Liver (tissue), 9 donors: ENCODE measurements around the gene LRRTM4. TPM values are rescaled to one million over a fixed set of nuclear protein-coding genes. Genes with fewer than 3 reads are reported as not detected.

Experiments used
- DNase-seq: peaks from one replicate; pipeline ENCODE4 v3.0.0-alpha.2; 2017; ENCODE audit warnings: low spot score
- H3K27ac ChIP-seq, 2 donors: one replicate each; pipeline ENCODE4 v1.7.0; 2013; ENCODE audit warnings: inconsistent platforms in 2 of 2, low read length in 2 of 2, control low read depth in 1 of 2, low read depth in 1 of 2, mild to moderate bottlenecking in 1 of 2
- H3K27me3 ChIP-seq, 4 donors: one replicate each; pipeline versions ENCODE4 v1.6.1 to v1.7.0; 2013; ENCODE audit warnings: low read length in 3 of 4, inconsistent platforms in 1 of 4, mild to moderate bottlenecking in 1 of 4, moderate library complexity in 1 of 4; ENCODE audit not compliant: control insufficient read depth in 4 of 4, insufficient read depth in 4 of 4
- H3K36me3 ChIP-seq, 4 donors: one replicate each; pipeline versions ENCODE4 v1.6.1 to v1.7.0; 2013; ENCODE audit warnings: low read length in 3 of 4, mild to moderate bottlenecking in 3 of 4, low read depth in 1 of 4, moderate library complexity in 1 of 4; ENCODE audit not compliant: control insufficient read depth in 4 of 4, insufficient read depth in 3 of 4
- H3K4me1 ChIP-seq, 4 donors: one replicate each; pipeline versions ENCODE4 v1.6.1 to v1.7.0; 2013; ENCODE audit warnings: low read length in 3 of 4, mild to moderate bottlenecking in 3 of 4, moderate library complexity in 1 of 4; ENCODE audit not compliant: control insufficient read depth in 4 of 4, insufficient read depth in 4 of 4
- H3K4me3 ChIP-seq, 3 donors: one replicate each; pipeline versions ENCODE4 v1.6.1 to v1.7.0; 2013; ENCODE audit warnings: low read length in 3 of 3, control low read depth in 1 of 3, low read depth in 1 of 3, mild to moderate bottlenecking in 1 of 3
- H3K9ac ChIP-seq, 2 donors: one replicate each; pipeline ENCODE4 v1.7.0; 2013; ENCODE audit warnings: low read length in 2 of 2, mild to moderate bottlenecking in 2 of 2, moderate library complexity in 2 of 2, control low read depth in 1 of 2, low read depth in 1 of 2
- H3K9me3 ChIP-seq, 4 donors: one replicate each; pipeline versions ENCODE4 v1.6.1 to v1.7.0; 2013; ENCODE audit warnings: low read length in 3 of 4; ENCODE audit not compliant: control insufficient read depth in 4 of 4
- ATF3 ChIP-seq: IDR thresholded peaks from 2 replicates; pipeline ENCODE4 v1.6.1; 2016; ENCODE audit warnings: antibody characterized with exemption
- CTCF ChIP-seq: fragments of 150-350 bp; IDR thresholded peaks from 2 replicates; pipeline ENCODE4 v1.5.1; 2017; ENCODE audit warnings: improper control_type of control experiment, low read depth, low read length; ENCODE audit not compliant: missing input control
- EGR1 ChIP-seq, 2 donors: IDR thresholded peaks; 2 replicates each; pipeline ENCODE4 v1.6.1; 2016 to 2018; ENCODE audit warnings: antibody characterized with exemption in 2 of 2, low read depth in 2 of 2
- FOXA1 ChIP-seq: IDR thresholded peaks from 2 replicates; pipeline ENCODE4 v1.6.1; 2016; ENCODE audit warnings: antibody characterized with exemption
- FOXA2 ChIP-seq: IDR thresholded peaks from 2 replicates; pipeline ENCODE4 v1.6.1; 2016; ENCODE audit warnings: antibody characterized with exemption
- GABPA ChIP-seq, 2 donors: IDR thresholded peaks in 1 of 2; conservative IDR thresholded peaks in 1 of 2; 2 replicates each; pipeline ENCODE4 v1.6.1; 2016; ENCODE audit warnings: antibody characterized with exemption in 2 of 2, mild to moderate bottlenecking in 1 of 2, moderate library complexity in 1 of 2
- HNF4A ChIP-seq, 2 donors: conservative IDR thresholded peaks; 2 replicates each; pipeline ENCODE4 v1.6.1; 2016; ENCODE audit warnings: antibody characterized with exemption in 2 of 2, mild to moderate bottlenecking in 2 of 2
- HNF4G ChIP-seq: IDR thresholded peaks from 2 replicates; pipeline ENCODE4 v1.6.1; 2016; ENCODE audit warnings: antibody characterized with exemption
- JUND ChIP-seq, 2 donors: IDR thresholded peaks; 2 replicates each; pipeline ENCODE4 v1.6.1; 2016; ENCODE audit warnings: antibody characterized with exemption in 2 of 2
- MAX ChIP-seq: IDR thresholded peaks from 2 replicates; pipeline ENCODE4 v1.6.1; 2016; ENCODE audit warnings: antibody characterized with exemption
- NR2F2 ChIP-seq: IDR thresholded peaks from 2 replicates; pipeline ENCODE4 v1.6.1; 2016; ENCODE audit warnings: antibody characterized with exemption
- RAD21 ChIP-seq, 2 donors: IDR thresholded peaks; 2 replicates each; pipeline ENCODE4 v1.6.1; 2016; ENCODE audit warnings: antibody characterized with exemption in 2 of 2, mild to moderate bottlenecking in 2 of 2
- REST ChIP-seq: IDR thresholded peaks from 2 replicates; pipeline ENCODE4 v1.6.1; 2016; ENCODE audit warnings: antibody characterized with exemption, mild to moderate bottlenecking
- RXRA ChIP-seq, 2 donors: IDR thresholded peaks; 2 replicates each; pipeline ENCODE4 v1.6.1; 2017 to 2018; ENCODE audit warnings: antibody characterized with exemption in 2 of 2, mild to moderate bottlenecking in 1 of 2
- SP1 ChIP-seq: IDR thresholded peaks from 2 replicates; pipeline ENCODE4 v1.6.1; 2018; ENCODE audit warnings: antibody characterized with exemption, mild to moderate bottlenecking
- TAF1 ChIP-seq: conservative IDR thresholded peaks from 2 replicates; pipeline ENCODE4 v1.6.1; 2016; ENCODE audit warnings: antibody characterized with exemption, mild to moderate bottlenecking
- YY1 ChIP-seq: IDR thresholded peaks from 2 replicates; pipeline ENCODE4 v1.6.1; 2016; ENCODE audit warnings: antibody characterized with exemption, mild to moderate bottlenecking
- ZBTB33 ChIP-seq: IDR thresholded peaks from 2 replicates; pipeline ENCODE4 v1.6.1; 2016; ENCODE audit warnings: antibody characterized with exemption
- WGBS: extraction: QIAGEN DNeasy Blood & Tissue Kit; methylation state at CpG from one replicate; pipeline ENCODE4 v1.1.7; 2013; 5-methylcytosine and 5-hydroxymethylcytosine counted together
- polyA plus RNA-seq, 2 donors: library from polyadenylated mRNA; stranded (reverse) in 1 of 2; unstranded in 1 of 2; fragments of 200-250 nt in 1 of 2; fragments of >200 nt in 1 of 2; fragmentation: Nextera tagmentation in 1 of 2; extraction: Ambion mirVana in 1 of 2; gene quantifications; one replicate each; pipeline versions ENCODE4 v1.2.1 to v1.2.3, GENCODE V29; 2013 to 2015
- total RNA-seq, 2 donors: library from RNA; depleted of rRNA; stranded (reverse); fragments of >200 nt; gene quantifications; one replicate each; pipeline ENCODE4 v1.2.3, GENCODE V29; 2014
- donor health status: healthy.
- donor health status: healthy.
- donor health status: healthy.
- donor health status: healthy.
- donor health status: healthy.

The LRRTM4 gene
- total and polyA plus RNA-seq, 4 donors, result 0.06 to 0.09 (median 0.08) TPM; not detected in 1

- Histone ChIP-seq H3K36me3 (no peaks in the 10 kb centered on the region), H3K4me1 (peaks cover 0 to 11% (median 4%) of the 10 kb centered on the region in 4 donors), H3K4me3 (no peak overlapping the region), H3K27me3 (no peaks in the 10 kb centered on the region), H3K27ac (no peak overlapping the region), H3K9me3 (no peaks in the 10 kb centered on the region), H3K9ac (no peak overlapping the region)
- DNase-seq, result no peak
- 71% methylated on average over 3 of the region's 3 CpGs for WGBS
- no peak for TF ChIP-seq HNF4A (conservative IDR thresholded peaks at IDR 0.05)
- no peak for TF ChIP-seq NR2F2
- TF ChIP-seq ATF3, result no peak
- no peak for TF ChIP-seq ZBTB33
- TF ChIP-seq FOXA1, result no peak
- TF ChIP-seq REST, result no peak
- no peak for TF ChIP-seq FOXA2
- TF ChIP-seq HNF4G, result no peak
- TF ChIP-seq RXRA (IDR thresholded peaks at IDR 0.05), result no peak
- no peak for TF ChIP-seq RAD21 (IDR thresholded peaks at IDR 0.05)
- no peak for TF ChIP-seq GABPA (IDR thresholded peaks at IDR 0.05 in 1 of 2, conservative IDR thresholded peaks at IDR 0.05 in 1 of 2)
- no peak for TF ChIP-seq CTCF
- TF ChIP-seq JUND (IDR thresholded peaks at IDR 0.05), result no peak
- TF ChIP-seq TAF1, result no peak
- TF ChIP-seq SP1, result no peak
- TF ChIP-seq YY1, result no peak
- TF ChIP-seq EGR1 (IDR thresholded peaks at IDR 0.05; ENCODE audit: low read depth in 2 of 2), result no peak
- no peak for TF ChIP-seq MAX
Measured at GRCh38 chr2:77021161-77021560, 501.0 kb downstream of the LRRTM4 start.
